ENCODE data around the gene TTC28. TPM values are rescaled to one million over a fixed set of nuclear protein-coding genes. Genes with fewer than 3 reads are reported as not detected.

The TTC28 gene
- total RNA-seq, 3 donors from 2014 or later = 9.6 to 32.3 (median 13.2) TPM

DNA sequence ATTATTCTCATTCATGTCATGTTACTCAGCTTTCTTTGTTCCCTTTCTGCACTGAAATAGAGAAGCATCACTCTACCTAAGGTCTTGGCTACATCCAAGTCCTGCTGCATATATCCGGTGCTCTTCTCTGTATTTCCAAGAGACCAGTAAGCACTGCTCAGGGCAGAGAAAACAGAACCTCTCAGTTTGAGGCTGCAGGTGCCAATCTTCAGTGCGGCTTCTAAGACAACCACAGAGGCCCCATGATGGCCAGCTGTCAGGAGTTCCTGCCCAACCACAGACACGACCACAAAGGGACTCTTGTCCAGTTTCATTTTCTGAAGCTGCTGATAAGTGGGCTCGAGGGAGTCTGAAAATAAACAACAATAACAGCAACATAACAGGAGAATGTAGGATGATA, 382.1 kb downstream of the TTC28 start:
- TF ChIP-seq, protein P1, sequence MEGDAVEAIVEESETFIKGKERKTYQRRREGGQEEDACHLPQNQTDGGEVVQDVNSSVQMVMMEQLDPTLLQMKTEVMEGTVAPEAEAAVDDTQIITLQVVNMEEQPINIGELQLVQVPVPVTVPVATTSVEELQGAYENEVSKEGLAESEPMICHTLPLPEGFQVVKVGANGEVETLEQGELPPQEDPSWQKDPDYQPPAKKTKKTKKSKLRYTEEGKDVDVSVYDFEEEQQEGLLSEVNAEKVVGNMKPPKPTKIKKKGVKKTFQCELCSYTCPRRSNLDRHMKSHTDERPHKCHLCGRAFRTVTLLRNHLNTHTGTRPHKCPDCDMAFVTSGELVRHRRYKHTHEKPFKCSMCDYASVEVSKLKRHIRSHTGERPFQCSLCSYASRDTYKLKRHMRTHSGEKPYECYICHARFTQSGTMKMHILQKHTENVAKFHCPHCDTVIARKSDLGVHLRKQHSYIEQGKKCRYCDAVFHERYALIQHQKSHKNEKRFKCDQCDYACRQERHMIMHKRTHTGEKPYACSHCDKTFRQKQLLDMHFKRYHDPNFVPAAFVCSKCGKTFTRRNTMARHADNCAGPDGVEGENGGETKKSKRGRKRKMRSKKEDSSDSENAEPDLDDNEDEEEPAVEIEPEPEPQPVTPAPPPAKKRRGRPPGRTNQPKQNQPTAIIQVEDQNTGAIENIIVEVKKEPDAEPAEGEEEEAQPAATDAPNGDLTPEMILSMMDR (IDR thresholded peaks at IDR 0.05) = no peak
- DNase-seq (peak in 1 of 3 donors; percentile 35), ATAC-seq (peak; percentile 33)
- Histone ChIP-seq H3K36me3 (ENCODE audit: low read depth) (no peaks in the 10 kb centered on the region), H3K4me3 (no peak overlapping the region), H3K9me3 (no peaks in the 10 kb centered on the region), H3K4me1 (ENCODE audit: low read depth) (no peaks in the 10 kb centered on the region)
- intact Hi-C loops (cut with DNase I, micrococcal nuclease) = no loop called here

DNA sequence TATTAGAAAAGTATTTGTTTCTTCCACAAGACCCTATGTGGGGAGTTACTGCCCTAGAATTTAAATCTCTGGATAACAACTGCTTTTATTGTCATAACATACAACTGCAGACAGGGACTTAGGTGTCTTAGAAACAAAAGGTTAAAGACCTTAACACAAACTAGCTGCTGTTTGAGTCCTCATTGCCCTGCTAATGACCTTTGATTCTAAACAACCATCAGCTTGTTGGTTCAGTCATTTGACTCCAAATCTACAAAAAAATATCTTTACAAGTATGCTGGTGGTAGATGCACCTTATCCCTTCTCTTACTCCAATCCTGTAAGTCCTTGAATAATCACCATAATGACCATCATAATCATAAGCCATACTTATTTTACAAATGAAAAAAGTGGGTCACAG, 383.2 kb downstream of the TTC28 start:
- intact Hi-C loops (cut with DNase I, micrococcal nuclease) = no loop called here

DNA sequence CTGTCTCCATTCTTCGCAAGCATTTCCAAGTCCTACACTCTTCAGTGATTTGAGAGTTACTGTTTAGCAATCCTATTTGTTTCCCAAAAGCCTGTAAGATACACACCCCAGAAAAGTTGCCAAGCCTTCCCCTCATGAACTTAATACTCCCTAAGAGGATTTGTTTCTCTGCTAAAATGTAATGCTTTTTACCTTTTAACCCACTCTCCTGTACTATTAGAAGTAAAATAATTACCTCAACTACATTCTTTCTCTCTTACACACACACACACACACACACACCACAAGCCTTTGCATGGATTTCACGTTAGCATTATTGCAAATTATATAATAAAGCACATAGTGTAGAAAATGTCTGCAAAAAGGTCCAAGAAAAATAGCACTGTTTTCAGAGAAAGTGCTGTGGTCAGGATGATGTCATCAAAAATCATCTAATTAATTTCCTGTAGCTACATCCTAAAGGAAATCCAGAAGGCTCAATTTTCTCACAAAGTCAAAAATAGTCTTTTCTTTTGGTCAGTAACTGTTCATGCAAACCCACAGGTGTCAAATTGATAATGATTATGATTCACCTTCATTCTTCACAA, 396.5 kb downstream of the TTC28 start:
- TF ChIP-seq, protein P1 (IDR thresholded peaks at IDR 0.05) = no peak
- ATAC-seq = no peak
- H3K4me3 ChIP-seq = no peak overlapping the region
- H3K4me1 ChIP-seq (ENCODE audit: low read depth) = no peaks in the 10 kb centered on the region
- no peaks in the 10 kb centered on the region for H3K9me3 ChIP-seq
- no peak for DNase-seq
- intact Hi-C loops (cut with DNase I, micrococcal nuclease) = no loop called here
- H3K36me3 ChIP-seq (ENCODE audit: low read depth) = no peaks in the 10 kb centered on the region

More for the DNA sequence above, 383.2 kb downstream of the TTC28 start:
- no peaks in the 10 kb centered on the region for H3K4me1 ChIP-seq (ENCODE audit: low read depth)
- no peaks in the 10 kb centered on the region for H3K9me3 ChIP-seq
- no peak overlapping the region for H3K4me3 ChIP-seq
- ATAC-seq (no peak), DNase-seq (no peak)
- H3K36me3 ChIP-seq (ENCODE audit: low read depth) = no peaks in the 10 kb centered on the region
- TF ChIP-seq, protein P1 (IDR thresholded peaks at IDR 0.05) = no peak

DNA sequence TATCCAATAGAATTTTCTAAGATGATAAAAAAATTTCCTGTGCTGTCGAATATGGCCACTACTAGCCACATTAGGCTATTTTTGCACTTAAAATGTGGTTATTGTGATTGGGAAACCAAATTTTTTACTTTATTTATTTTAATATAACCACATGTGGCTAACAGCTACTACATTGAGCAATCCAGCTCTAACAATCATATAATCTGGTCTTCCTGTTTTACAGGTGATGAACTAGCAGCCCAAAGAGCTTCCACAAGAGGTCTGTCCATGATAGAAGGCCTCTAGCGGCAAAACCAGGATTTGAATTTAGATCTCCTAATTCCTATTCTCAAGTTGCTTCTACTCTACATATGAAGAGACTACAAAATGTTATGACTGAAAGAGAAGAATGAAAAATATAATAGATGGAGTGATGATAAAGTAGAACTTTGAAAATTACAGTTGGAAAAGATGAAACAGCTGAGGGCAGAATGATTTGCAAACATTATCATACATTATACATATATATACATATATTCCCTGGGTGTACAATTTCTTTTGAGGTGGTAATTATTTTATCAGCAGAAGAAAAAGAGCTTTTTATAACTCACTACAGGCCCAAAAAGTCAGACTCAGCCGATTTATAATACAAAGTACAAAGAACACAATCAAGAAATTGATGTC, 397.1 kb downstream of the TTC28 start:
- DNase-seq (no peak), ATAC-seq (no peak)
- TF ChIP-seq, protein P1 (IDR thresholded peaks at IDR 0.05) = no peak
- H3K9me3 ChIP-seq = no peaks in the 10 kb centered on the region
- intact Hi-C loops (cut with DNase I, micrococcal nuclease) = no loop called here
- H3K36me3 ChIP-seq (ENCODE audit: low read depth) = no peaks in the 10 kb centered on the region
- H3K4me1 ChIP-seq (ENCODE audit: low read depth) = no peaks in the 10 kb centered on the region
- H3K4me3 ChIP-seq = no peak overlapping the region

DNA sequence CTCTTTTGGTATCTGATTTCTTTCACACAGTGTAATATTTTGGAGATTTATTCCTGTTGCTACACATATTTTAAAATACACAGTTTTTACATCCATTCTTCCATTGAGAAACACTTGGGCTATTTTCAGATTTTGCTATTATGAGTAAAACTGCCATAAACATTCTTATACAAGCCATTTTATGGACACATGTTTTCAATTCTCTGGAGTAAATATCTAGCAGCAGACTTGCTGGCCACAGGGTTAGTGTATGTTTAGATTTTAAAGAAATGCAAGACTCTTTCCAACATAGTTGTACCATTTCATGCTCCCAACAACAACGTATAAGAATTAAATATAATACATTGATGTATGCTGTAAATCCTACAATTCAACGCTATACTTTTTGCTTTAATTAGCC, 399.8 kb downstream of the TTC28 start:
- no peak for DNase-seq
- no peak for ATAC-seq
- Histone ChIP-seq H3K36me3 (ENCODE audit: low read depth) (no peaks in the 10 kb centered on the region), H3K9me3 (no peaks in the 10 kb centered on the region), H3K4me3 (no peak overlapping the region), H3K4me1 (ENCODE audit: low read depth) (no peaks in the 10 kb centered on the region)
- TF ChIP-seq, protein P1 (IDR thresholded peaks at IDR 0.05) = no peak
- intact Hi-C loops (cut with DNase I, micrococcal nuclease) = no loop called here

Measured in mucosa of descending colon (tissue), 3 donors.